LNCAP (cell line): ENCODE measurements around the gene CDH4.

ENCODE experiments used
- TF ChIP-seq, protein P1 (sequence below): fragments of 450-650 bp; IDR thresholded peaks from 2 replicates; pipeline ENCODE4 v1.5.1; 2017; ENCODE audit warnings: mild to moderate bottlenecking

Gene CDH4

DNA sequence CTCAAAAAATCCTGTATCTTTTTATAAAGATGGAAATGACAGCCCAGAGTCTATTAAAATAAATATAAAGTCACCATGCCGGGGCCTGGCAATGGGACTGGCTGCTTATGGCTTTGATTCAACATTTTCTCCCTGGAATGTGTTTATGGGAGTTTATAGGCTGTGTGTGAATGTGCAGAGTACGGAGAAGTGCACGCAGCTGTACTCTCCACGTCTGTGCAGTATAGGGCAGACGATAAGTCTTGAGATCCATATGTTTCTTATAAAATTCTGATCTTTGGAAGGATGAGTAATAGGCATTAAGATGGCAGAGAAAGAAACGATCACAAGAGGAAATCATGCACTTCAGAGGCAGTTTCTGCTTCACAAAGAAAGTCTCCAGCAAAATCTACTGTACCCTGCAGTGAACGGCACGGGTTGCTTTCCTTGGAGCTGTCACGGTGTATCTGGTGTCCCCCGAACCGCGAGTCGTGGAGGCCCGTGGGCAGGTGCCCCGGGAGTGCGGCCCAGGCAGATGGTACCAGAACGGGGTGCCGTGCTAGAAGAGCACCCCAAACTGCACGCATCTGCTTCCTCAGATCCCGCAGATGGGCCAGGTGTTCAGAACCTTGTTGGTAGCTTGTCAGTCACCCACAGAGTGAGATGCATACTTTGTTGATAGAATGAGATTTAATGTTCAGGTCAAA, 431.1 kb downstream of the CDH4 start:
- TF ChIP-seq, protein P1, sequence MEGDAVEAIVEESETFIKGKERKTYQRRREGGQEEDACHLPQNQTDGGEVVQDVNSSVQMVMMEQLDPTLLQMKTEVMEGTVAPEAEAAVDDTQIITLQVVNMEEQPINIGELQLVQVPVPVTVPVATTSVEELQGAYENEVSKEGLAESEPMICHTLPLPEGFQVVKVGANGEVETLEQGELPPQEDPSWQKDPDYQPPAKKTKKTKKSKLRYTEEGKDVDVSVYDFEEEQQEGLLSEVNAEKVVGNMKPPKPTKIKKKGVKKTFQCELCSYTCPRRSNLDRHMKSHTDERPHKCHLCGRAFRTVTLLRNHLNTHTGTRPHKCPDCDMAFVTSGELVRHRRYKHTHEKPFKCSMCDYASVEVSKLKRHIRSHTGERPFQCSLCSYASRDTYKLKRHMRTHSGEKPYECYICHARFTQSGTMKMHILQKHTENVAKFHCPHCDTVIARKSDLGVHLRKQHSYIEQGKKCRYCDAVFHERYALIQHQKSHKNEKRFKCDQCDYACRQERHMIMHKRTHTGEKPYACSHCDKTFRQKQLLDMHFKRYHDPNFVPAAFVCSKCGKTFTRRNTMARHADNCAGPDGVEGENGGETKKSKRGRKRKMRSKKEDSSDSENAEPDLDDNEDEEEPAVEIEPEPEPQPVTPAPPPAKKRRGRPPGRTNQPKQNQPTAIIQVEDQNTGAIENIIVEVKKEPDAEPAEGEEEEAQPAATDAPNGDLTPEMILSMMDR: no peak

DNA sequence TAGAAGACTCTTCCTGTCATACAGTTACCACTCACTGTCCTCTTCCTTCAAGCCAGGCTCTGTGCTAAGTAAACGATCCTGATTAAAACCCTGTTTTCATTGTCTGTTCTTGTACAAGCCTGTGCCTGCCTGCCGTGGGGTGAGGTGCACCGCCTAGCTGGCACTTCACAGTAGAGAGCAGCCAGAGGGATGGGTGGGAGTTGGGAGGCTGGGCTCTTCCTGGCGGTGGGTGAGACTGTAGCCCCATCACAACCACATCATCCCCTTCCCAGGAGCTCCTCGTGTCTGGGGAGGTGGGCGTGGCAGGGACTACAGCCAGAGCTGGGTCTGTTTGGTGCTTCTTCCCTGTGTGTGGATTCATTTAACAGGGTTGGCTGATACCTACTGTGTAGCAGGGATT, 431.7 kb downstream of the CDH4 start:
- TF ChIP-seq, protein P1: no peak

DNA sequence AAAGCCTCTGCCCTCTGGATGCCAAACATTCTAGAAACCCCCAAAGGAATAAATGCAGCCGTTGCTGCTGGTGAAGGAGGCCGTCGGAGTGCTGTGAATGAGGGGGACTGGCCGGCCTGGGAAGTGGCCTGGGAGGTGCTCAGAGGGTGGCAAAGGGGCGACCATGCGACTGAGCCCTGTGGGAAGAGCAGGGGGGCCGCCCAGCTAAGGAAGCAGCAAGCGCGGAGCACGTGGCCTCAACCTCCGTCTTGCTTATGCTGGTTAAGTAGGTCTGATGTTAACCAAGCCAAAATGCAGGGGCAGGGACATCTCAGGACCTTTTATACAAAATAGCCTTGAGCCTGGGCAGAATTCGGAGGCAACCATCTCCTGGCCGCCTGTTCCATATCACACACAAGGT, 432.1 kb downstream of the CDH4 start:
- TF ChIP-seq, protein P1: no peak

DNA sequence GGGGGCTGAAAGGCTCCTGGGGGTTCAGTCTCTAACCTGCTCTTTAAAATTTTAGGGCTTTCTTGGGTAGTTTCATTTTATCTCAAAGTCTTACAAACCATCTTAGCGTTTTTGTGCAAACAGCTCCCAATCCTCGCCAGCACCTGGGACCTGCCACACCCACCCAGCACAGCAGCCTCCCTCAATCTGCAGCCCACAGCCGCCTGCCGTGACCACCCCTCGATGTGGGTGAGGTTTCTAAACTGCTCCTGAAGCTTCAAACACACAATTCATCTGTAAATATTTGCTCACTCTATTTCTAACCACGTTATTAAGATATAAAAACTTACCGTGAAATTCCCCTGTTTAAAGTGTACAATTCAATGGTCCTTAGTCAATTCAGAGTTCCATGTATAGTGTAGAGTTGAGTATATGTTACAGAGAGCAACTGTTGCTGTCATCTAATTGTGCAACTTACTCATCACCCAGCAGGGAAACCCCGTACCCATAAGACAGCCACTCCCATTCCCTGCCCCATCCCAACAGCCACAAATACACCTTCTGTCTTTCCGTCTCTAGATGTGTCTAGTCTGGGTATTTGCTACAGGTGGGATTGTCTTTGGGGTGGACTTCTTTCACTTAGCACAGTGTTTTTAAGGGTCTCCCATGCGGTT, 432.6 kb downstream of the CDH4 start:
- TF ChIP-seq, protein P1: no peak

DNA sequence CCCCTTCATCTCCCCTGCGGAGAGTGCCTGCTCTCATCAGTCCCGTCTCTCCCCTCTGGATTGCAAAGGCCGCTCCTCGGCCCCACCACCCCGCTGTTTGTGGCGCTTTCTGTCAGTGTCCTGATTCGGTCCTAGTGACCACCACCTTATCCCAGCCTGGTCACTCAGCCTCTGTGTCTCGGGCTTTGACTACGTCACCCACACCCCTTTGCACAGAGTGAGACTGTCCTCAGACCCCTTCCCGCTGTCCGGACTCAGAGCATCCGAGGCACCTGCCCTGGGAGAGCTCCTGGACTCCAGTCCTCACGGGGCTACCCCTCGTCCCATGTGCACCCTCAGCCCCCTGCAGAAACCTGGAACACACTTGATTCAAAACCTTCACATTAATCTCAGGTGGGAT, 433.4 kb downstream of the CDH4 start:
- TF ChIP-seq, protein P1: no peak

DNA sequence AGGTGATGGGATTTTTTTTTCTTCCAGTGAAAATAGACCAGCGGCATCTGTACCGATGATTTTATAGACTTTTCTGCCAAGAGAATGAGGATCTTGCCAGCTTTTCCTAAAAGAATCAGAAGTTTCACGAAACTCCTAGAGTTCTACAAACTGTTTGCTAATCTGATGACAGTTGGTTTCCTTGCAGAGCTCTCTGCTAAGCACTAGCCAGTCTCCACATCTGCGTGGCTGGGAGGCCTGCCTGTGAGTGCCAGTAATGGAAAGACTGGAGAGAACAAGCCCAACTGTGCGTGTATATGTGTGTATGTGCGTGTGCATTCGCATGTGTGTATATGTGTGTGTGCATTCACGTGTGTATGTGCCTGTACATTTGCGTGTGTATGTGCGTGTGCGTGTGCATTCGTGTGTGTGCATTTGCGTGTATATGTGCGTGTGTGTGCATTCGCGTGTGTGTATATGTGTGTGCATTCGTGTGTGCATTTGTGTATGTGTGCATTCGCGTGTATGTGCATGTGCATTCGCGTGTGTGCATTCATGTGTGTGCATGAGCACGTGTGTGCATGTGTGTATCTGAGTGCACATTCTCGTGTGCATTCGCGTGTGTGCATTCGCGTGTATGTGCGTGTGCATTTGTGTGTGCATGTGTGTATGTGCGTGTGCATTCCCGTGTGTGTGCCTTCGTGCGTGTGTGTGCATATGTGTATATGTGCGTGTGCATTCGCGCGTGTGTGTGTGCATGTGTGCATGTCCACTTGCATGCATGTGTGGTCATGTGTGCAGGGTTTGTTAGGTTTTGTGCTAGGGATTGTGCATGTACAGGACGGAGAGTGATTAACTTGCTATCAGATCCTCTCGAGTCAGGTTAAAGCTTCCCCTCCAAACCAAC, 434.2 kb downstream of the CDH4 start:
- TF ChIP-seq, protein P1: no peak

DNA sequence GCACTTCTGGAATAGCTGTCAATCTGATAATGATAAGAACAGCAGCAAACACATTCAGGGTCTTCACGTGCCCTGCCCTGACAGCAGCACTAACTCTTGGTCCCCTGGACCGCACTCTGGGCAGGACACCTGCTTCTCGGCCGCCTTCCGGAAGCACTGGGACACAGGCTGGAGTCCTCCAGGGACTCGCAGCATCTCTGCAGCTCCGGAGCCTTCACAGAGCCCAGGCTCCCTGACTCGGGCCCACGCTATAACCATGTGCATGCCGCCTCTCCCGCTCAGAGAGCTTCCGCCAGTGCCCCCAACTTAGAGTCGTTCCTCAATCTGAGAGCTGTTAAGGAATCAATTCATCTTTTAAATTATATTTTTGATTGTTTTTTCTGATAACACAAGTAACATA, 436.4 kb downstream of the CDH4 start:
- TF ChIP-seq, protein P1: no peak
